Ovary (tissue), 9 donors: ENCODE measurements around the gene CCDC3. TPM values are rescaled to one million over a fixed set of nuclear protein-coding genes. Genes with fewer than 3 reads are reported as not detected.

ENCODE experiments used
- DNase-seq, 5 donors: peaks; one replicate each; pipeline ENCODE4 v3.0.0-alpha.2; 2019 to 2020
- H3K27ac ChIP-seq, 2 donors: fragments of 200-600 bp; one replicate each; pipeline versions ENCODE4 v1.5.1 to v1.8.0; 2019 to 2022
- H3K27me3 ChIP-seq: fragments of 200-600 bp; one replicate; pipeline ENCODE4 v1.8.0; 2022
- H3K36me3 ChIP-seq: fragments of 200-600 bp; sonication (generic); one replicate; pipeline ENCODE4 v1.5.1; 2019
- H3K4me1 ChIP-seq: one replicate; pipeline ENCODE4 v1.8.1; 2013; ENCODE audit warnings: mild to moderate bottlenecking, moderate library complexity; ENCODE audit not compliant: insufficient read depth
- H3K4me3 ChIP-seq: fragments of 200-600 bp; sonication (generic); one replicate; pipeline ENCODE4 v1.5.1; 2017
- H3K9me3 ChIP-seq, 2 donors: fragments of 200-600 bp in 1 of 2; sonication (generic) in 1 of 2; one replicate each; pipeline versions ENCODE4 v1.5.1 to v1.8.1; 2013 to 2019; ENCODE audit warnings: mild to moderate bottlenecking in 1 of 2, moderate library complexity in 1 of 2
- EP300 ChIP-seq: sonication (generic); formaldehyde crosslinking; IDR thresholded peaks from one replicate; pipeline ENCODE4 v1.6.1; 2017; ENCODE audit warnings: antibody characterized with exemption
- POLR2A ChIP-seq: fragments of 450-650 bp; IDR thresholded peaks from one replicate; pipeline ENCODE4 v1.6.1; 2017; ENCODE audit warnings: antibody characterized with exemption, mild to moderate bottlenecking, moderate library complexity
- WGBS, 3 donors: extraction: QIAGEN DNeasy Blood & Tissue Kit in 1 of 3; methylation state at CpG; one replicate each; pipeline versions ENCODE4 v1.1.5 to v1.1.7; 2013 to 2017; 5-methylcytosine and 5-hydroxymethylcytosine counted together
- intact Hi-C, 4 donors: fragments of 100-400 bp; cut with DNase I; formaldehyde crosslinking; loops; one replicate each; pipeline versions ENCODE4 v1.11.0 to v1.15.1; 2022 to 2023
- polyA plus RNA-seq, 2 donors: library from polyadenylated mRNA; stranded (reverse); fragments of 200-250 nt in 1 of 2; fragments of 350-450 nt in 1 of 2; fragmentation: Illumina TruSeq in 1 of 2; extraction: RNeasy Lipid Tissue Mini Kit (QIAGEN cat#74804) in 1 of 2; gene quantifications; one replicate each; pipeline ENCODE4 v1.2.3, GENCODE V29; 2013 to 2014
- small RNA-seq: library from RNA; depleted of rRNA; stranded (forward); fragments of <200 nt; gene quantifications from one replicate; pipeline ENCODE3, GENCODE V24; 2016
- total RNA-seq, 7 donors: library from RNA; depleted of rRNA in 2 of 7; stranded (reverse); fragments of >200 nt in 2 of 7; fragmentation: NEBNext Ultra II Directional in 3 of 7; extraction: Animal tissue kit (Norgen Biotek cat#: 25700) in 3 of 7; gene quantifications; one replicate each; pipeline versions ENCODE4 v1.1.0 to v1.2.4, GENCODE V29; 2016 to 2023
- TF ChIP-seq, protein P1 (sequence below), 3 donors: fragments of 450-650 bp in 2 of 3; fragments of 200-600 bp in 1 of 3; IDR thresholded peaks; one replicate each; pipeline versions ENCODE4 v1.5.1 to v1.8.0; 2016 to 2022; ENCODE audit warnings: antibody characterized with exemption in 3 of 3, mild to moderate bottlenecking in 1 of 3
- donor health status: DM: no; HTN: no; CAD: no; lungs with moderate emphysema.
- donor health status: DM: no; HTN: no; CAD: no.
- donor health status: Bipolar disorder and iron deficiency.
- donor health status: DM: yes; HTN: yes; CAD: no.
- donor health status: DM: no; HTN: no; CAD: no.
- donor health status: DM: yes; HTN: yes; CAD: no.

The CCDC3 gene
- total and polyA plus RNA-seq, 9 donors, result 14.3 to 190 (median 53.7) TPM

DNA sequence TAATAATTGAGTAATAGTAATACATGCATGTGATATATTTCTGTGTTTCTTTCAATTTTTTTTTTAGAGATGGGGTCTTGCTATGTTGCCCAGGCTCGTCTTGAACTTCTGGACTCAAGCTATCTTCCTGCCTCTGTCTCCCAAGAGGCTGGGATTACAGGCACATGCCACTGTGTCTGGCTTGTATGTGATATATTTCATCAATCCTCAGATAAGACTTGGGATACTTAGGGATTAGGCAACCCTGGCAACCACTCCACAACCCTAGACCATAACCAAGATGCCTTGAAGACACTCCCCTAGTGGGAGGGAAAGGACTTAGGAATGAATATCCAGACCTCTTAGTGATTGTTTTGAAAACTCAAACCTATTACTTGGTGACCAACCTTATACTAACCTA is 154.8 kb downstream of the CCDC3 start:
- WGBS, 3 donors, result 0 to 93% (median 88%) methylated on average over 1 of the region's 1 CpG
- TF ChIP-seq POLR2A (no peak), EP300 (no peak)
- TF ChIP-seq, protein P1, sequence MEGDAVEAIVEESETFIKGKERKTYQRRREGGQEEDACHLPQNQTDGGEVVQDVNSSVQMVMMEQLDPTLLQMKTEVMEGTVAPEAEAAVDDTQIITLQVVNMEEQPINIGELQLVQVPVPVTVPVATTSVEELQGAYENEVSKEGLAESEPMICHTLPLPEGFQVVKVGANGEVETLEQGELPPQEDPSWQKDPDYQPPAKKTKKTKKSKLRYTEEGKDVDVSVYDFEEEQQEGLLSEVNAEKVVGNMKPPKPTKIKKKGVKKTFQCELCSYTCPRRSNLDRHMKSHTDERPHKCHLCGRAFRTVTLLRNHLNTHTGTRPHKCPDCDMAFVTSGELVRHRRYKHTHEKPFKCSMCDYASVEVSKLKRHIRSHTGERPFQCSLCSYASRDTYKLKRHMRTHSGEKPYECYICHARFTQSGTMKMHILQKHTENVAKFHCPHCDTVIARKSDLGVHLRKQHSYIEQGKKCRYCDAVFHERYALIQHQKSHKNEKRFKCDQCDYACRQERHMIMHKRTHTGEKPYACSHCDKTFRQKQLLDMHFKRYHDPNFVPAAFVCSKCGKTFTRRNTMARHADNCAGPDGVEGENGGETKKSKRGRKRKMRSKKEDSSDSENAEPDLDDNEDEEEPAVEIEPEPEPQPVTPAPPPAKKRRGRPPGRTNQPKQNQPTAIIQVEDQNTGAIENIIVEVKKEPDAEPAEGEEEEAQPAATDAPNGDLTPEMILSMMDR (IDR thresholded peaks at IDR 0.05), result no peak
- Histone ChIP-seq H3K27ac (no peak overlapping the region), H3K4me1 (peaks cover 17% of the 10 kb centered on the region), H3K4me3 (no peak overlapping the region), H3K9me3 (no peaks in the 10 kb centered on the region), H3K27me3 (no peaks in the 10 kb centered on the region), H3K36me3 (no peaks in the 10 kb centered on the region)
- DNase-seq, result no peak
- intact Hi-C loops, result no loop called here

Small RNA genes within 50 kb of the gene (small RNA-seq; reads per million reads assigned to genes)
- gene RNA5SP300, result not detected

Other genes with a start within 250 kb of the CCDC3 start
- gene OPTN, start 98.5 kb upstream of the CCDC3 start, total RNA-seq, result 100 to 1,000 TPM in 3 of 7 donors, 10 to 100 TPM in 4; 42.9 to 133 (median 96.2) TPM
- 10 to 100 TPM; 85.9 to 87.0 TPM for gene OPTN, start 98.5 kb upstream of the CCDC3 start, polyA plus RNA-seq
- gene MCM10, start 159.8 kb upstream of the CCDC3 start, total RNA-seq, result 1 to 10 TPM in 2 of 7 donors, under 1 TPM in 3, not detected in 2; 0.32 to 1.7 (median 0.89) TPM
- under 1 TPM; 0.20 to 0.28 TPM for gene MCM10, start 159.8 kb upstream of the CCDC3 start, polyA plus RNA-seq
- under 1 TPM in 2 of 7 donors, not detected in 5; 0.38 to 0.48 TPM for gene UCMA, start 232.7 kb upstream of the CCDC3 start, total RNA-seq
- under 1 TPM in 1 of 2 donors, not detected in 1; 0.11 TPM for gene UCMA, start 232.7 kb upstream of the CCDC3 start, polyA plus RNA-seq